NCI-H2227 (cell line): ENCODE results near the gene ST8SIA4.

Experiments used
- DNase-seq: peaks from one replicate; lab custom pipeline; 2025; ENCODE audit not compliant: unreplicated experiment; lab: John Stamatoyannopoulos, UW

The ST8SIA4 gene

GRCh38 chr5:100872408-100873190 is 30.5 kb downstream of the ST8SIA4 start:
- DNase-seq, result no peak

- no peak for DNase-seq
These were observed 36.0 kb downstream of the ST8SIA4 start for GRCh38 chr5:100867039-100867562.

- DNase-seq, result no peak
These were observed 38.2 kb downstream of the ST8SIA4 start for GRCh38 chr5:100864931-100865330.

- DNase-seq, result no peak
These were observed 39.3 kb downstream of the ST8SIA4 start for GRCh38 chr5:100863739-100864138.

- DNase-seq, result no peak
These were observed 41.9 kb downstream of the ST8SIA4 start for GRCh38 chr5:100861148-100861547.

- no peak for DNase-seq
These were observed 42.7 kb downstream of the ST8SIA4 start for GRCh38 chr5:100860407-100860806.

- DNase-seq, result no peak
These were observed 44.0 kb downstream of the ST8SIA4 start for GRCh38 chr5:100858987-100859545.

- no peak for DNase-seq
These were observed 46.6 kb downstream of the ST8SIA4 start for GRCh38 chr5:100856462-100856861.

- DNase-seq, result no peak
These were observed 47.1 kb downstream of the ST8SIA4 start for GRCh38 chr5:100855937-100856430.

GRCh38 chr5:100855295-100855694 is 47.8 kb downstream of the ST8SIA4 start:
- DNase-seq, result no peak

- no peak for DNase-seq
These were observed 48.5 kb downstream of the ST8SIA4 start for GRCh38 chr5:100854591-100854990.

- no peak for DNase-seq
These were observed 49.5 kb downstream of the ST8SIA4 start for GRCh38 chr5:100853582-100853981.

- no peak for DNase-seq
These were observed 50.1 kb downstream of the ST8SIA4 start for GRCh38 chr5:100852988-100853449.

GRCh38 chr5:100852051-100852450 is 51.0 kb downstream of the ST8SIA4 start:
- DNase-seq, result no peak

- DNase-seq, result no peak
These were observed 56.3 kb downstream of the ST8SIA4 start for GRCh38 chr5:100846772-100847171.

- DNase-seq, result no peak
These were observed 61.0 kb downstream of the ST8SIA4 start for GRCh38 chr5:100842080-100842479.

GRCh38 chr5:100841358-100842076 is 61.6 kb downstream of the ST8SIA4 start:
- DNase-seq, result no peak

GRCh38 chr5:100840789-100841188 is 62.3 kb downstream of the ST8SIA4 start:
- DNase-seq, result no peak

- no peak for DNase-seq
These were observed 62.7 kb downstream of the ST8SIA4 start for GRCh38 chr5:100840370-100840769.

- no peak for DNase-seq
These were observed 65.0 kb downstream of the ST8SIA4 start for GRCh38 chr5:100838048-100838473.

GRCh38 chr5:100834519-100834918 is 68.6 kb downstream of the ST8SIA4 start:
- DNase-seq, result no peak
